BLaER1 treated with 17β-estradiol and CSF1 and Interleukin-3, amounts not matched to agents 10 nM and 100 nM (cell line): ENCODE results near the gene KIF21A.

Experiments
- H3K27ac ChIP-seq, 11 experiments: shearing (Covaris generic); formaldehyde crosslinking; 2 replicates each; pipeline ENCODE4 v1.8.1; 2022
- H3K27me3 ChIP-seq, 11 experiments: shearing (Covaris generic); formaldehyde crosslinking; 2 replicates each; pipeline ENCODE4 v1.8.1; 2022
- H3K36me3 ChIP-seq, 11 experiments: shearing (Covaris generic); formaldehyde crosslinking; 2 replicates each; pipeline ENCODE4 v1.8.1; 2022
- H3K4me1 ChIP-seq, 10 experiments: shearing (Covaris generic); formaldehyde crosslinking; 2 replicates each; pipeline ENCODE4 v1.8.1; 2022
- H3K4me2 ChIP-seq, 11 experiments: shearing (Covaris generic); formaldehyde crosslinking; 2 replicates each; pipeline ENCODE4 v1.8.1; 2022
- H3K4me3 ChIP-seq, 10 experiments: shearing (Covaris generic); formaldehyde crosslinking; 2 replicates each; pipeline ENCODE4 v1.8.1; 2022
- H3K9ac ChIP-seq, 11 experiments: shearing (Covaris generic); formaldehyde crosslinking; 2 replicates each; pipeline ENCODE4 v1.8.1; 2022
- H3K9me3 ChIP-seq, 11 experiments: shearing (Covaris generic); formaldehyde crosslinking; replicated peaks in 1 of 11; 2 replicates each; pipeline ENCODE4 v1.8.1; 2022
- H4K20me1 ChIP-seq, 11 experiments: shearing (Covaris generic); formaldehyde crosslinking; 2 replicates each; pipeline ENCODE4 v1.8.1; 2022
- Cebpa-rat ChIP-seq, 11 experiments: shearing (Covaris generic); IDR thresholded peaks; 2 replicates each; pipeline ENCODE4 v1.8.1; 2022

KIF21A gene

GRCh38 chr12:39341179-39341578 lies 101.7 kb downstream of the KIF21A start:
- TF ChIP-seq Cebpa-rat (IDR thresholded peaks at IDR 0.05) = no peak
- Histone ChIP-seq H3K4me2 (no peak overlapping the region), H3K27ac (no peak overlapping the region), H3K9ac (no peak overlapping the region), H4K20me1 (no peaks in the 10 kb centered on the region), H3K36me3 (no peaks in the 10 kb centered on the region), H3K4me1 (no peaks in the 10 kb centered on the region), H3K9me3 (no peaks in the 10 kb centered on the region), H3K4me3 (no peak overlapping the region), H3K27me3 (no peaks in the 10 kb centered on the region)

- Histone ChIP-seq H3K9ac (no peak overlapping the region), H3K4me1 (no peaks in the 10 kb centered on the region), H3K36me3 (peaks cover 0 to 5% (median 0%) of the 10 kb centered on the region in 11 experiments; a peak in 1 of 22 replicates), H3K4me2 (no peak overlapping the region), H3K27ac (no peak overlapping the region), H3K4me3 (no peak overlapping the region), H4K20me1 (no peaks in the 10 kb centered on the region), H3K9me3 (no peaks in the 10 kb centered on the region), H3K27me3 (no peaks in the 10 kb centered on the region)
- TF ChIP-seq Cebpa-rat (IDR thresholded peaks at IDR 0.05) = no peak
Observed at GRCh38 chr12:39332661-39333175, 110.2 kb downstream of the KIF21A start.

DNA sequence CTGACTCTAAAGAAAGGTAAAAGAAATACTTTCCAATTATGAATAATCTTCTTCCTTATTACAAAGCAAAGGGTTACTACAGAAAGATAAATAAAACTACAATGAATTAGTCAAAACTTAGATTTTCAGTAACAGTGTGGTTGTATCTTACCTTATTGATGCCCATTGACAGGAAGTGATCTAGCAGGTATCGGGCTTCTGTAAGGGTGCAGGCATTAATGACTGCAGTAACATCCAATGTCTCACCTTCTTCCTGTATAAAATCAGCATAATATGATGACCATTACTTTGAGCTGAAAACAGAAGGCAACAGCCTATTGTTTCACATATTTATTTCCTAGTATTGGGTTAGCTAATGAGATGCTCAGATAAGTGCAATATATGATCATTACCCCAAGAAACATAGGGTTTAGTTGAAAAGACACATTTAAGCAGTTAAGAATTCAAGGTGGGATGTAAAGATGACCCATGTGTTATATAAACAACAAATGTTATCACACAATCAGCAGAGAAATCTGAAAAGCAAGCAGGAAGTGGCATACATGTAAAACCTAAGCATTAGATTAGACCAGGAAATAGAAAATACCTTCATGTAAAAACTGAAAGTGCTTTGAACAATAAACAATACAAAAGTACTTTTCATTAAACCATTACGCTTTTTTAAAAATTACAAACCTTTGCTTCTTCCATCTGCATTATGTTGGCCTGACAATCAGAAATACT lies 111.2 kb downstream of the KIF21A start:
- Histone ChIP-seq H3K4me2 (no peak overlapping the region), H3K27ac (no peak overlapping the region), H3K4me3 (no peak overlapping the region), H3K9me3 (no peaks in the 10 kb centered on the region), H4K20me1 (no peaks in the 10 kb centered on the region), H3K4me1 (no peaks in the 10 kb centered on the region), H3K36me3 (peaks cover 0 to 5% (median 0%) of the 10 kb centered on the region in 11 experiments; a peak in 1 of 22 replicates), H3K27me3 (no peaks in the 10 kb centered on the region), H3K9ac (no peak overlapping the region)
- TF ChIP-seq Cebpa-rat (IDR thresholded peaks at IDR 0.05) = no peak

GRCh38 chr12:39329876-39330275 lies 113.0 kb downstream of the KIF21A start:
- no peak overlapping the region for H3K9ac ChIP-seq
- H3K36me3 ChIP-seq = peaks cover 0 to 5% (median 0%) of the 10 kb centered on the region in 11 experiments; a peak in 1 of 22 replicates
- H3K4me1 ChIP-seq = no peaks in the 10 kb centered on the region
- no peak overlapping the region for H3K27ac ChIP-seq
- TF ChIP-seq Cebpa-rat (IDR thresholded peaks at IDR 0.05) = no peak
- H4K20me1 ChIP-seq = no peaks in the 10 kb centered on the region
- H3K27me3 ChIP-seq = no peaks in the 10 kb centered on the region
- H3K4me3 ChIP-seq = no peak overlapping the region
- no peak overlapping the region for H3K4me2 ChIP-seq
- no peaks in the 10 kb centered on the region for H3K9me3 ChIP-seq

- Histone ChIP-seq H3K27ac (no peak overlapping the region), H3K4me3 (no peak overlapping the region)
Observed at GRCh38 chr12:39329018-39329417, 113.9 kb downstream of the KIF21A start.

DNA sequence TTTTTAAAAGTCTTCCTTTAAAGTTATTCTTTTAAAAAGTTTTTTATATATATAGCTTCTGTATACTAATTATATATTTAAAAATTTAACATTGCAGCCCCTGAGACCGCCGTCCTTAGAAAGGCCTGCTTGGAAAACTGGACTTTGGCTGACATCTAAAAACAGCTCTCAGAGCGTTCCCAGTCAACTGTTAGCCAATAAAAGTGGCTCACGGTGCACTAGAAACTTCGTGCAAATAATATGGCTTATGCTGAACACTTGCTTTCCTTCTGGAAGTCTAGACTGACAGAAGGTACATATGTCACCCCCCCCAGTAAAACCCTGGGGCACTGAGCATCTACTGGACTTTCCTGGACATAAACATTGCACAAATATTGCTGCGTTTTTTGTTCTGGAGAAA lies 115.0 kb downstream of the KIF21A start:
- no peak for TF ChIP-seq Cebpa-rat (IDR thresholded peaks at IDR 0.05)
- Histone ChIP-seq H3K9me3 (no peaks in the 10 kb centered on the region), H3K4me3 (no peak overlapping the region), H3K27me3 (no peaks in the 10 kb centered on the region), H3K4me2 (no peak overlapping the region), H4K20me1 (no peaks in the 10 kb centered on the region), H3K27ac (no peak overlapping the region), H3K4me1 (no peaks in the 10 kb centered on the region), H3K36me3 (peaks cover 0 to 5% (median 0%) of the 10 kb centered on the region in 11 experiments; a peak in 1 of 22 replicates), H3K9ac (no peak overlapping the region)

More at GRCh38 chr12:39329018-39329417, 113.9 kb downstream of the KIF21A start:
- H3K9ac ChIP-seq = no peak overlapping the region
- H3K36me3 ChIP-seq = peaks cover 0 to 5% (median 0%) of the 10 kb centered on the region in 11 experiments; a peak in 1 of 22 replicates
- no peaks in the 10 kb centered on the region for H3K9me3 ChIP-seq
- no peaks in the 10 kb centered on the region for H3K4me1 ChIP-seq
- H3K27me3 ChIP-seq = no peaks in the 10 kb centered on the region
- no peak overlapping the region for H3K4me2 ChIP-seq
- no peak for TF ChIP-seq Cebpa-rat (IDR thresholded peaks at IDR 0.05)
- no peaks in the 10 kb centered on the region for H4K20me1 ChIP-seq

DNA sequence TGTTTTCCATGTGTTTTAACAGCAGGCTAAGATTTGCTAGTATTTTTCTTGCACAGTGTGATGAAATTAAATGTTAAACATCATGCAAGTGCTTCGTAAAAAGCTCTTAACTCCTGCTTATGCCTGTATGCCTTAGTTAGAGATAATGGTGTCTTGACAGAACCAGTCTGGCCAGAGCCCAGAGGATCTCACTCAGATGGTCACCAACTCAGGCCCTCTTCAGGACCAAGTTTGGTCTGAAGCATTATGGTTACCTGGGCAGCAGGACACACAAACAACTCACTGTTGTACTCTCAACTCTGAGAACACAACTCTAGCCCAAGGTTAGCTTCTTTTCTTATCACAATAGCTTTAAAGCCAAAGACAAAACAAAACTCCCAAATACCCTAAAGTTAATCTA lies 115.4 kb downstream of the KIF21A start:
- Histone ChIP-seq H4K20me1 (no peaks in the 10 kb centered on the region), H3K4me3 (no peak overlapping the region), H3K27me3 (no peaks in the 10 kb centered on the region), H3K4me2 (no peak overlapping the region), H3K4me1 (no peaks in the 10 kb centered on the region), H3K36me3 (peaks cover 0 to 5% (median 0%) of the 10 kb centered on the region in 11 experiments; a peak in 1 of 22 replicates), H3K9me3 (no peaks in the 10 kb centered on the region), H3K9ac (no peak overlapping the region), H3K27ac (no peak overlapping the region)
- TF ChIP-seq Cebpa-rat (IDR thresholded peaks at IDR 0.05) = no peak

GRCh38 chr12:39319180-39319579 lies 123.7 kb downstream of the KIF21A start:
- H3K4me1 ChIP-seq = peaks cover 0 to 3% (median 0%) of the 10 kb centered on the region in 10 experiments; a peak in 1 of 20 replicates
- H3K27me3 ChIP-seq = no peaks in the 10 kb centered on the region
- no peak overlapping the region for H3K9ac ChIP-seq
- no peaks in the 10 kb centered on the region for H4K20me1 ChIP-seq
- no peak overlapping the region for H3K4me2 ChIP-seq
- H3K36me3 ChIP-seq = no peaks in the 10 kb centered on the region
- no peak overlapping the region for H3K27ac ChIP-seq
- H3K9me3 ChIP-seq = no peaks in the 10 kb centered on the region
- H3K4me3 ChIP-seq = no peak overlapping the region
- no peak for TF ChIP-seq Cebpa-rat (IDR thresholded peaks at IDR 0.05)

GRCh38 chr12:39314547-39314946 lies 128.4 kb downstream of the KIF21A start:
- Histone ChIP-seq H3K27ac (no peak overlapping the region), H3K4me3 (no peak overlapping the region), H3K9me3 (no peaks in the 10 kb centered on the region), H4K20me1 (no peaks in the 10 kb centered on the region), H3K4me2 (no peak overlapping the region), H3K27me3 (no peaks in the 10 kb centered on the region), H3K9ac (no peak overlapping the region), H3K36me3 (no peaks in the 10 kb centered on the region), H3K4me1 (no peaks in the 10 kb centered on the region)
- TF ChIP-seq Cebpa-rat (IDR thresholded peaks at IDR 0.05) = no peak

DNA sequence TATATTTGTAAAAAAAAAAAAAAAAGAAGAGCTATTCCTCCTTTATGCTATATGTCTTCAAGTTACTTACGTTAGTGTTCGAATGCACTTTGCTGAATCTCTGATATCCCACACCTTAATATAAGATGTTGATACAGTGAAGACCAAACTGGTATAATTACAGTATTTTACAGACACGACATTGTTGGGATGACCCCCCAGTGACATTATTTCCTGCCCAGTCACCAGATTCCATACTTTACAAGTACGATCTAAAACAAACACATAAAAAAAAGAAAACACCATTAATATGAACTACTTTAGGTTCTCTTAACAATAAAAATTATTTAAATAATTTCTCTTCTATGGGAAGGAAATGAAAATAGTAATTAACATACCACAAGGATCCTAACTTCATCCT lies 133.4 kb downstream of the KIF21A start:
- Histone ChIP-seq H3K4me1 (no peaks in the 10 kb centered on the region), H3K9me3 (no peaks in the 10 kb centered on the region), H3K4me2 (no peak overlapping the region), H3K9ac (no peak overlapping the region), H3K4me3 (no peak overlapping the region), H3K27ac (no peak overlapping the region), H3K36me3 (no peaks in the 10 kb centered on the region), H4K20me1 (no peaks in the 10 kb centered on the region), H3K27me3 (no peaks in the 10 kb centered on the region)
- no peak for TF ChIP-seq Cebpa-rat (IDR thresholded peaks at IDR 0.05)
